ENCODE results near the gene PRRT4.

Gene PRRT4

DNA sequence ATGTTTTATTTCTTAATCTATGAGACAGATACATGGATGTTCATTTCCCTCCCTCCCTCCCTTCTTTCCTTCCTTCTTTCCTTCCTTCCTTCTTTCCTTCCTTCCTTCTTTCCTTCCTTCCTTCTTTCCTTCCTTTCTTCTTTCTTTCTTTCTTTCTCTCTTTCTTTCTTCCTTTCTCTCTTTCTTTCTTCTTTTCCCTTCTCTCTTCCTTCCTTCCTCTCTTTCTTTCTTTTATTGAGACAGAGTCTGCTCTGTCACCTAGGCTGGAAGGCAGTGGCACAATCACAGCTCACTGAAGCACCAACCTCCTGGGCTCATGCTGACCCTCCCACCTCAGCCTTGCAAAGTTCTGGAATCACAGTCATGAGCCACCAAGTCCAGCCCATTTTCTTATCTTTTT, 5.5 kb upstream of the PRRT4 start:
- H3K4me3 ChIP-seq (ENCODE audit: low read depth in 1 of 2, low read length in 1 of 2): no peak overlapping the region
- peaks cover 11 to 16% of the 10 kb centered on the region in 2 experiments for H3K4me1 ChIP-seq (ENCODE audit: control insufficient read depth in 1 of 2, insufficient read depth in 1 of 2, low read depth in 1 of 2, low read length in 1 of 2)
- TF ChIP-seq CTCF (IDR thresholded peaks at IDR 0.05): no peak
- no peaks in the 10 kb centered on the region for H3K36me3 ChIP-seq
- H3K9me3 ChIP-seq: no peaks in the 10 kb centered on the region
- no peaks in the 10 kb centered on the region for H3K27me3 ChIP-seq
- H3K27ac ChIP-seq: no peak overlapping the region

- TF ChIP-seq CTCF (IDR thresholded peaks at IDR 0.05): no peak
- no peaks in the 10 kb centered on the region for H3K27me3 ChIP-seq
- H3K4me3 ChIP-seq (ENCODE audit: low read depth in 1 of 2, low read length in 1 of 2): no peak overlapping the region
Observed at GRCh38 chr7:128366300-128366699, 4.8 kb upstream of the PRRT4 start.

GRCh38 chr7:128365432-128365831, 3.9 kb upstream of the PRRT4 start:
- no peaks in the 10 kb centered on the region for H3K9me3 ChIP-seq
- peaks cover 23 to 27% of the 10 kb centered on the region in 2 experiments for H3K4me1 ChIP-seq (ENCODE audit: control insufficient read depth in 1 of 2, insufficient read depth in 1 of 2, low read depth in 1 of 2, low read length in 1 of 2)
- H3K27me3 ChIP-seq: no peaks in the 10 kb centered on the region
- H3K4me3 ChIP-seq (ENCODE audit: low read depth in 1 of 2, low read length in 1 of 2): no peak overlapping the region
- H3K36me3 ChIP-seq: no peaks in the 10 kb centered on the region
- TF ChIP-seq CTCF (IDR thresholded peaks at IDR 0.05): no peak
- no peak overlapping the region for H3K27ac ChIP-seq

More at GRCh38 chr7:128366300-128366699, 4.8 kb upstream of the PRRT4 start:
- peaks cover 16 to 19% of the 10 kb centered on the region in 2 experiments for H3K4me1 ChIP-seq (ENCODE audit: control insufficient read depth in 1 of 2, insufficient read depth in 1 of 2, low read depth in 1 of 2, low read length in 1 of 2)
- H3K9me3 ChIP-seq: no peaks in the 10 kb centered on the region
- no peaks in the 10 kb centered on the region for H3K36me3 ChIP-seq
- H3K27ac ChIP-seq: no peak overlapping the region

DNA sequence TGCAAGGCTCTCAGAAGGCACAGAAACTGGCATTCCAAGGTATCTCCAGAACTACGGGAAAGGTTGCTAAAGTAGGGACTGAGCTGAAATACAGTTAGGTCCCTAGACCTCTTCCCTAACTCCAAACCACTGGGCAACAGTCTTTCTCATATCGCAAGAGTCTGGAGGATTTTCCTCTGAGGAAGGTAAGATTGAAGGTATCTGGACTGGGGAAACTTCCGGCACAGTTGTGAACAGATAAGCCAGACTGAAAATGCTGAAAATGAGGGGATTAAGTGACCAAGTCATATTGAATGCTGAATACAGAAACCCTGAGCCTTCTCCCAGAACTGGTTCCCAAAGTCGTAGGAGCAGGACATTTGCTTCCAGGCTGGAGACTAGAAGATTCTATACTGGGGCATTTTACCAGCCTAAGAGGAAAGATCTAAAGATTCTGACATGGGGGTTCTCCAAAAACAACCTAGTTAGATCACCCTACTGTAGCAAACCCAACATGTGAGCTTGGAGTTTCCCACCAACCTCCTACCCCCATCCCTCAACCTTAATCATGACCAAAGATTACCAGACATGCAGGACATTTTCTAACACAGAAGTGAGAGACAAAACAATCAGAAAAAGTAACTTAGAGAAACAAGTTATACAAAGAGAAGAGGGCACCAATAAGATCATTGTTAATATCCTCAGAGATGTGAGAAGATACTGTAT, 2.8 kb upstream of the PRRT4 start:
- Histone ChIP-seq H3K27ac (no peak overlapping the region), H3K9me3 (no peaks in the 10 kb centered on the region), H3K4me1 (ENCODE audit: control insufficient read depth in 1 of 2, insufficient read depth in 1 of 2, low read depth in 1 of 2, low read length in 1 of 2) (peaks cover 34 to 38% of the 10 kb centered on the region in 2 experiments), H3K36me3 (no peaks in the 10 kb centered on the region), H3K4me3 (ENCODE audit: low read depth in 1 of 2, low read length in 1 of 2) (no peak overlapping the region), H3K27me3 (no peaks in the 10 kb centered on the region)
- no peak for TF ChIP-seq CTCF (IDR thresholded peaks at IDR 0.05)

- Histone ChIP-seq H3K4me3 (ENCODE audit: low read depth in 1 of 2, low read length in 1 of 2) (no peak overlapping the region), H3K27me3 (no peaks in the 10 kb centered on the region), H3K36me3 (no peaks in the 10 kb centered on the region), H3K27ac (no peak overlapping the region), H3K9me3 (no peaks in the 10 kb centered on the region), H3K4me1 (ENCODE audit: control insufficient read depth in 1 of 2, insufficient read depth in 1 of 2, low read depth in 1 of 2, low read length in 1 of 2) (peaks cover 44 to 48% of the 10 kb centered on the region in 2 experiments)
- TF ChIP-seq CTCF (IDR thresholded peaks at IDR 0.05): no peak
Observed at GRCh38 chr7:128363261-128363721, 1.8 kb upstream of the PRRT4 start.

Measured in neutrophil (primary cell).